Activated T-helper 1 cell treated with anti-CD3 and anti-CD28 coated beads, Interleukin-12 subunit alpha, Interleukin-12 subunit beta, Interleukin-2, Interleukin-4 antibody, amounts not matched to agents 30 ng/mL and 10 ng/mL and 1 ng/mL, durations not matched to agents 14 hours and 24 hours and 36 hours (primary cell): ENCODE results near the gene MYO18A. TPM values are rescaled to one million over a fixed set of nuclear protein-coding genes. Genes with fewer than 3 reads are reported as not detected.

Source experiments
- DNase-seq: peaks from one replicate; pipeline ENCODE4 v3.0.0; 2021; ENCODE audit warnings: low spot score
- H3K27ac Mint-ChIP-seq: one replicate; pipeline ENCODE4 v1.8.0; 2021; ENCODE audit warnings: mild to moderate bottlenecking, mixed read lengths
- H3K27me3 Mint-ChIP-seq: one replicate; pipeline ENCODE4 v1.8.0; 2022; ENCODE audit warnings: mild to moderate bottlenecking, moderate library complexity, mixed read lengths; ENCODE audit not compliant: insufficient read depth
- H3K36me3 Mint-ChIP-seq: one replicate; pipeline ENCODE4 v1.8.0; 2021; ENCODE audit warnings: low read depth, mixed read lengths
- H3K4me1 Mint-ChIP-seq: one replicate; pipeline ENCODE4 v1.8.0; 2021; ENCODE audit warnings: low read depth, mixed read lengths
- H3K4me3 Mint-ChIP-seq: one replicate; pipeline ENCODE4 v1.8.0; 2021; ENCODE audit warnings: mild to moderate bottlenecking, moderate library complexity, mixed read lengths
- H3K9me3 Mint-ChIP-seq: one replicate; pipeline ENCODE4 v1.8.0; 2021; ENCODE audit warnings: mixed read lengths
- intact Hi-C: fragments of 100-400 bp; cut with micrococcal nuclease; formaldehyde crosslinking; loops from one replicate; pipeline ENCODE4 v1.15.1; 2024
- total RNA-seq: library from RNA; stranded (reverse); gene quantifications from 2 replicates; pipeline ENCODE4 v1.2.3, GENCODE V29; 2022

The MYO18A gene
- total RNA-seq, 1 donor from 2014 or later = 40.5 TPM

GRCh38 chr17:29077320-29077719 lies 102.9 kb downstream of the MYO18A start:
- H3K27me3 Mint-ChIP-seq = no peaks in the 10 kb centered on the region
- intact Hi-C loops = no loop called here
- no peaks in the 10 kb centered on the region for H3K4me1 Mint-ChIP-seq

GRCh38 chr17:29076722-29077121 lies 103.5 kb downstream of the MYO18A start:
- H3K4me1 Mint-ChIP-seq = no peaks in the 10 kb centered on the region
- no peak for DNase-seq
- no peak overlapping the region for H3K27ac Mint-ChIP-seq
- H3K27me3 Mint-ChIP-seq = no peaks in the 10 kb centered on the region
- peaks cover 7% of the 10 kb centered on the region for H3K36me3 Mint-ChIP-seq
- H3K9me3 Mint-ChIP-seq = no peaks in the 10 kb centered on the region
- no peak overlapping the region for H3K4me3 Mint-ChIP-seq
- intact Hi-C loops = no loop called here

More at GRCh38 chr17:29077320-29077719, 102.9 kb downstream of the MYO18A start:
- H3K4me3 Mint-ChIP-seq = no peak overlapping the region
- DNase-seq = no peak
- no peak overlapping the region for H3K27ac Mint-ChIP-seq
- H3K36me3 Mint-ChIP-seq = peaks cover 7% of the 10 kb centered on the region
- no peaks in the 10 kb centered on the region for H3K9me3 Mint-ChIP-seq

- Mint-ChIP-seq H3K36me3 (peaks cover 5% of the 10 kb centered on the region), H3K27me3 (no peaks in the 10 kb centered on the region), H3K27ac (no peak overlapping the region), H3K4me1 (no peaks in the 10 kb centered on the region), H3K4me3 (no peak overlapping the region), H3K9me3 (no peaks in the 10 kb centered on the region)
- intact Hi-C loops = no loop called here
- no peak for DNase-seq
These were observed 104.1 kb downstream of the MYO18A start for GRCh38 chr17:29076087-29076486.

- no peak overlapping the region for H3K27ac Mint-ChIP-seq
- H3K9me3 Mint-ChIP-seq = no peaks in the 10 kb centered on the region
- DNase-seq = no peak
- no peaks in the 10 kb centered on the region for H3K4me1 Mint-ChIP-seq
- H3K27me3 Mint-ChIP-seq = no peaks in the 10 kb centered on the region
- H3K36me3 Mint-ChIP-seq = no peaks in the 10 kb centered on the region
- H3K4me3 Mint-ChIP-seq = no peak overlapping the region
- intact Hi-C loops = no loop called here
These were observed 105.7 kb downstream of the MYO18A start for GRCh38 chr17:29074488-29074887.

- Mint-ChIP-seq H3K4me1 (no peaks in the 10 kb centered on the region), H3K9me3 (no peaks in the 10 kb centered on the region), H3K27me3 (no peaks in the 10 kb centered on the region), H3K27ac (no peak overlapping the region), H3K36me3 (no peaks in the 10 kb centered on the region), H3K4me3 (no peak overlapping the region)
- intact Hi-C loops = no loop called here
- no peak for DNase-seq
These were observed 106.7 kb downstream of the MYO18A start for GRCh38 chr17:29073520-29073919.

- intact Hi-C loops = no loop called here
- Mint-ChIP-seq H3K4me1 (no peaks in the 10 kb centered on the region), H3K27ac (no peak overlapping the region), H3K36me3 (no peaks in the 10 kb centered on the region), H3K9me3 (no peaks in the 10 kb centered on the region), H3K27me3 (no peaks in the 10 kb centered on the region), H3K4me3 (no peak overlapping the region)
- no peak for DNase-seq
These were observed 107.2 kb downstream of the MYO18A start for GRCh38 chr17:29073045-29073444.

- H3K4me3 Mint-ChIP-seq = no peak overlapping the region
- no peak overlapping the region for H3K27ac Mint-ChIP-seq
- H3K36me3 Mint-ChIP-seq = no peaks in the 10 kb centered on the region
- intact Hi-C loops = no loop called here
- DNase-seq = no peak
- H3K4me1 Mint-ChIP-seq = no peaks in the 10 kb centered on the region
- no peaks in the 10 kb centered on the region for H3K27me3 Mint-ChIP-seq
- H3K9me3 Mint-ChIP-seq = no peaks in the 10 kb centered on the region
These were observed 108.9 kb downstream of the MYO18A start for GRCh38 chr17:29071303-29071702.

GRCh38 chr17:29070781-29071180 lies 109.4 kb downstream of the MYO18A start:
- Mint-ChIP-seq H3K27me3 (no peaks in the 10 kb centered on the region), H3K36me3 (no peaks in the 10 kb centered on the region), H3K4me3 (no peak overlapping the region), H3K27ac (no peak overlapping the region), H3K9me3 (no peaks in the 10 kb centered on the region), H3K4me1 (no peaks in the 10 kb centered on the region)
- no peak for DNase-seq
- intact Hi-C loops = no loop called here

GRCh38 chr17:29070308-29070707 lies 109.9 kb downstream of the MYO18A start:
- Mint-ChIP-seq H3K36me3 (no peaks in the 10 kb centered on the region), H3K4me1 (no peaks in the 10 kb centered on the region), H3K9me3 (no peaks in the 10 kb centered on the region), H3K27me3 (no peaks in the 10 kb centered on the region), H3K27ac (no peak overlapping the region), H3K4me3 (no peak overlapping the region)
- DNase-seq = no peak
- intact Hi-C loops = no loop called here

GRCh38 chr17:29069526-29070041 lies 110.6 kb downstream of the MYO18A start:
- H3K36me3 Mint-ChIP-seq = no peaks in the 10 kb centered on the region
- intact Hi-C loops = no loop called here
- H3K4me3 Mint-ChIP-seq = no peak overlapping the region
- H3K27ac Mint-ChIP-seq = no peak overlapping the region
- H3K4me1 Mint-ChIP-seq = no peaks in the 10 kb centered on the region
- no peaks in the 10 kb centered on the region for H3K27me3 Mint-ChIP-seq
- DNase-seq = no peak
- H3K9me3 Mint-ChIP-seq = no peaks in the 10 kb centered on the region

- no peaks in the 10 kb centered on the region for H3K9me3 Mint-ChIP-seq
- DNase-seq = no peak
- intact Hi-C loops = no loop called here
- H3K4me3 Mint-ChIP-seq = no peak overlapping the region
- no peaks in the 10 kb centered on the region for H3K4me1 Mint-ChIP-seq
- H3K36me3 Mint-ChIP-seq = no peaks in the 10 kb centered on the region
- H3K27ac Mint-ChIP-seq = no peak overlapping the region
- no peaks in the 10 kb centered on the region for H3K27me3 Mint-ChIP-seq
These were observed 111.4 kb downstream of the MYO18A start for GRCh38 chr17:29068818-29069217.

- Mint-ChIP-seq H3K27me3 (no peaks in the 10 kb centered on the region), H3K27ac (no peak overlapping the region), H3K4me3 (no peak overlapping the region), H3K9me3 (no peaks in the 10 kb centered on the region), H3K4me1 (no peaks in the 10 kb centered on the region), H3K36me3 (no peaks in the 10 kb centered on the region)
- intact Hi-C loops = no loop called here
- no peak for DNase-seq
These were observed 113.6 kb downstream of the MYO18A start for GRCh38 chr17:29066606-29067005.

GRCh38 chr17:29066047-29066446 lies 114.2 kb downstream of the MYO18A start:
- no peak for DNase-seq
- no peaks in the 10 kb centered on the region for H3K9me3 Mint-ChIP-seq
- H3K4me1 Mint-ChIP-seq = no peaks in the 10 kb centered on the region
- H3K27ac Mint-ChIP-seq = no peak overlapping the region
- peaks cover 3% of the 10 kb centered on the region for H3K27me3 Mint-ChIP-seq
- H3K4me3 Mint-ChIP-seq = no peak overlapping the region
- intact Hi-C loops = no loop called here
- H3K36me3 Mint-ChIP-seq = no peaks in the 10 kb centered on the region

GRCh38 chr17:29063992-29064391 lies 116.2 kb downstream of the MYO18A start:
- Mint-ChIP-seq H3K36me3 (no peaks in the 10 kb centered on the region), H3K27me3 (peaks cover 3% of the 10 kb centered on the region)

More at GRCh38 chr17:29063992-29064391, 116.2 kb downstream of the MYO18A start:
- no peaks in the 10 kb centered on the region for H3K9me3 Mint-ChIP-seq
- no peak overlapping the region for H3K4me3 Mint-ChIP-seq
- intact Hi-C loops = no loop called here
- DNase-seq = no peak
- H3K4me1 Mint-ChIP-seq = no peaks in the 10 kb centered on the region
- no peak overlapping the region for H3K27ac Mint-ChIP-seq
